ENCODE data around the gene AAMP. TPM values are rescaled to one million over a fixed set of nuclear protein-coding genes. Genes with fewer than 3 reads are reported as not detected.

The AAMP gene
- 126 TPM for total RNA-seq

GRCh38 chr2:218269900-218270720 lies at the start of gene AAMP, which contains the start of gene PNKD:
AAMP (minus strand) TSS chr2:218270137; CDS start chr2:218270086, 51 bp downstream.
PNKD (plus strand) TSS chr2:218270519; CDS start chr2:218270536, 17 bp downstream.

GRCh38 chr2:218292048-218293014 lies 22.4 kb upstream of the AAMP start, which contains the start of gene TMBIM1:
TMBIM1 (minus strand) TSS chr2:218292503; CDS start chr2:218282141, 10,362 bp downstream.

GRCh38 chr2:218260742-218261422 lies 9.1 kb downstream of the AAMP start, which contains the start of gene GPBAR1:
GPBAR1 (plus strand) TSS chr2:218261015; CDS start chr2:218262725, 1,710 bp downstream.

GRCh38 chr2:218216674-218217359 lies 53.1 kb downstream of the AAMP start, which contains the start of gene ARPC2:
ARPC2 (plus strand) TSS chr2:218217189; CDS start chr2:218217471, 282 bp downstream.

Other genes with a start within 250 kb of the AAMP start
- not detected for gene RUFY4, start 200.9 kb downstream of the AAMP start, total RNA-seq
- gene CXCR2, start 144.1 kb downstream of the AAMP start, total RNA-seq: 0.99 TPM
- gene CXCR1, start 103.2 kb downstream of the AAMP start, total RNA-seq: 0.33 TPM
- gene ARPC2, start 52.9 kb downstream of the AAMP start, total RNA-seq: 138 TPM
- not detected for gene GPBAR1, start 9.1 kb downstream of the AAMP start, total RNA-seq
- 26.2 TPM for gene PNKD, start 382 bp upstream of the AAMP start, total RNA-seq
- 56.5 TPM for gene TMBIM1, start 22.4 kb upstream of the AAMP start, total RNA-seq
- gene CATIP, start 86.7 kb upstream of the AAMP start, total RNA-seq: not detected
- 7.8 TPM for gene SLC11A1, start 112.1 kb upstream of the AAMP start, total RNA-seq
- 59.0 TPM for gene CTDSP1, start 129.7 kb upstream of the AAMP start, total RNA-seq
- not detected for gene VIL1, start 149.0 kb upstream of the AAMP start, total RNA-seq

Measured in camera-type eye (tissue), 1 donor.